ENCODE results near the gene GPNMB. TPM values are rescaled to one million over a fixed set of nuclear protein-coding genes. Genes with fewer than 3 reads are reported as not detected.
A peak's percentile ranks its signal among the peaks of the same experiment; 100 is the strongest.

Gene GPNMB
- total and polyA plus RNA-seq, 2 of the 13 experiments (the other 11 are each of a cell fraction or from before 2014, with no cell fraction given), result 1.1 to 1.6 TPM

GRCh38 chr7:23294549-23295400 is 48.2 kb downstream of the GPNMB start (continued):
- TF ChIP-seq, protein P1, sequence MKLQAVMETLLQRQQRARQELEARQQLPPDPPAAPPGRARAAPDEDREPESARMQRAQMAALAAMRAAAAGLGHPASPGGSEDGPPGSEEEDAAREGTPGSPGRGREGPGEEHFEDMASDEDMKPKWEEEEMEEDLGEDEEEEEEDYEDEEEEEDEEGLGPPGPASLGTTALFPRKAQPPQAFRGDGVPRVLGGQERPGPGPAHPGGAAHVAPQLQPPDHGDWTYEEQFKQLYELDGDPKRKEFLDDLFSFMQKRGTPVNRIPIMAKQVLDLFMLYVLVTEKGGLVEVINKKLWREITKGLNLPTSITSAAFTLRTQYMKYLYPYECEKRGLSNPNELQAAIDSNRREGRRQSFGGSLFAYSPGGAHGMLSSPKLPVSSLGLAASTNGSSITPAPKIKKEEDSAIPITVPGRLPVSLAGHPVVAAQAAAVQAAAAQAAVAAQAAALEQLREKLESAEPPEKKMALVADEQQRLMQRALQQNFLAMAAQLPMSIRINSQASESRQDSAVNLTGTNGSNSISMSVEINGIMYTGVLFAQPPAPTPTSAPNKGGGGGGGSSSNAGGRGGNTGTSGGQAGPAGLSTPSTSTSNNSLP (IDR thresholded peaks at IDR 0.05; ENCODE audit: low read depth, low read length), result peak; percentile 9; the same call in 1 of the 2 replicates
- TF ChIP-seq KDM1A (CRISPR knock-in tag; IDR thresholded peaks at IDR 0.05), result peak; percentile 87
- TF ChIP-seq, protein P2, sequence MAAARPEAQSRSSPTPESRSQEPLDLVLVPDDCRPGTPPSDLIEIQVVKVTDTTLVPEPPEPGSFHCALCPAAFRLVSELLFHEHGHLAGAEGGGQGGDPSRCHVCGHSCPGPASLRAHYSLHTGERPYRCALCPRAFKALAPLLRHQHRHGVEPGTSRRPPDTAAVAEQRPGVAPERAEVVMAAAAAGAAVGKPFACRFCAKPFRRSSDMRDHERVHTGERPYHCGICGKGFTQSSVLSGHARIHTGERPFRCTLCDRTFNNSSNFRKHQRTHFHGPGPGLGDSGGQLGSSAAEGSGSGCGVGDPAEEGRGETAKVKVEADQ (CRISPR knock-in tag; IDR thresholded peaks at IDR 0.05; ENCODE audit: borderline replicate concordance), result no peak
- TF ChIP-seq TCF12 (IDR thresholded peaks at IDR 0.05), result no peak
- no peak for TF ChIP-seq TCF12 (CRISPR knock-in tag; IDR thresholded peaks at IDR 0.05)
- TF ChIP-seq ZBTB21 (CRISPR knock-in tag; IDR thresholded peaks at IDR 0.05), result 0 out of 2 replicates have a peak, but pooled peaks have one; percentile 38
- TF ChIP-seq ATF3 (CRISPR knock-in tag; IDR thresholded peaks at IDR 0.05), result peak; percentile 42; the same call in 1 of the 2 replicates
- TF ChIP-seq MED1 (CRISPR knock-in tag; IDR thresholded peaks at IDR 0.05), result peak; percentile 67
- TF ChIP-seq KAT2B (IDR thresholded peaks at IDR 0.05; ENCODE audit: borderline replicate concordance, low read depth, low read length), result no peak
- peak; percentile 41; the same call in 1 of the 2 replicates for TF ChIP-seq MIXL1 (CRISPR knock-in tag; IDR thresholded peaks at IDR 0.05)
- peak; percentile 99 for TF ChIP-seq ZMYM3 (CRISPR knock-in tag; IDR thresholded peaks at IDR 0.05)
- 0 out of 2 replicates have a peak, but pooled peaks have one; percentile 40 for TF ChIP-seq ZNF564 (CRISPR knock-in tag; IDR thresholded peaks at IDR 0.05)
- TF ChIP-seq ZFP90 (CRISPR knock-in tag; IDR thresholded peaks at IDR 0.05; ENCODE audit: borderline replicate concordance), result 0 out of 2 replicates have a peak, but pooled peaks have one; percentile 23
- TF ChIP-seq ZMYM2 (CRISPR knock-in tag; IDR thresholded peaks at IDR 0.05), result peak; percentile 71; the same call in 1 of the 2 replicates
- TF ChIP-seq, protein P3, sequence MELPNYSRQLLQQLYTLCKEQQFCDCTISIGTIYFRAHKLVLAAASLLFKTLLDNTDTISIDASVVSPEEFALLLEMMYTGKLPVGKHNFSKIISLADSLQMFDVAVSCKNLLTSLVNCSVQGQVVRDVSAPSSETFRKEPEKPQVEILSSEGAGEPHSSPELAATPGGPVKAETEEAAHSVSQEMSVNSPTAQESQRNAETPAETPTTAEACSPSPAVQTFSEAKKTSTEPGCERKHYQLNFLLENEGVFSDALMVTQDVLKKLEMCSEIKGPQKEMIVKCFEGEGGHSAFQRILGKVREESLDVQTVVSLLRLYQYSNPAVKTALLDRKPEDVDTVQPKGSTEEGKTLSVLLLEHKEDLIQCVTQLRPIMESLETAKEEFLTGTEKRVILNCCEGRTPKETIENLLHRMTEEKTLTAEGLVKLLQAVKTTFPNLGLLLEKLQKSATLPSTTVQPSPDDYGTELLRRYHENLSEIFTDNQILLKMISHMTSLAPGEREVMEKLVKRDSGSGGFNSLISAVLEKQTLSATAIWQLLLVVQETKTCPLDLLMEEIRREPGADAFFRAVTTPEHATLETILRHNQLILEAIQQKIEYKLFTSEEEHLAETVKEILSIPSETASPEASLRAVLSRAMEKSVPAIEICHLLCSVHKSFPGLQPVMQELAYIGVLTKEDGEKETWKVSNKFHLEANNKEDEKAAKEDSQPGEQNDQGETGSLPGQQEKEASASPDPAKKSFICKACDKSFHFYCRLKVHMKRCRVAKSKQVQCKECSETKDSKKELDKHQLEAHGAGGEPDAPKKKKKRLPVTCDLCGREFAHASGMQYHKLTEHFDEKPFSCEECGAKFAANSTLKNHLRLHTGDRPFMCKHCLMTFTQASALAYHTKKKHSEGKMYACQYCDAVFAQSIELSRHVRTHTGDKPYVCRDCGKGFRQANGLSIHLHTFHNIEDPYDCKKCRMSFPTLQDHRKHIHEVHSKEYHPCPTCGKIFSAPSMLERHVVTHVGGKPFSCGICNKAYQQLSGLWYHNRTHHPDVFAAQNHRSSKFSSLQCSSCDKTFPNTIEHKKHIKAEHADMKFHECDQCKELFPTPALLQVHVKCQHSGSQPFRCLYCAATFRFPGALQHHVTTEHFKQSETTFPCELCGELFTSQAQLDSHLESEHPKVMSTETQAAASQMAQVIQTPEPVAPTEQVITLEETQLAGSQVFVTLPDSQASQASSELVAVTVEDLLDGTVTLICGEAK (IDR thresholded peaks at IDR 0.05), result no peak
- TF ChIP-seq, protein P3 (CRISPR knock-in tag; IDR thresholded peaks at IDR 0.05), result peak; percentile 32; the same call in 1 of the 2 replicates
- TF ChIP-seq CEBPG (CRISPR knock-in tag; IDR thresholded peaks at IDR 0.05), result peak; percentile 99

Data from HepG2 (cell line).